K562 (cell line): Measurements from ENCODE around the gene B3GALT4. TPM values are rescaled to one million over a fixed set of nuclear protein-coding genes. Genes with fewer than 3 reads are reported as not detected.

Experiments used
- ATAC-seq: fragments of 200-7000 bp; cut with Tn5 transposase; 3 replicates; pipeline ENCODE4 v1.9.1; 2020; ENCODE audit warnings: moderate library complexity
- BruUV-seq: library from RNA; stranded (reverse); fragments of 400-500 nt; replicated peaks from 2 replicates; lab custom pipeline; 2021; lab: Mats Ljungman, UMichigan
- CTCF ChIA-PET: fragments of 300-600 bp; formaldehyde crosslinking; extraction: SDS; loops from one replicate; lab custom pipeline; 2021; ENCODE audit warnings: low intra/inter-chr PET ratio; lab: Yijun Ruan, JAX
- POLR2A ChIA-PET: fragments of 300-600, 350-650 bp; sonication (Branson Sonifier 250); formaldehyde crosslinking; extraction: SDS; loops from one replicate; lab custom pipeline; 2021; ENCODE audit warnings: antibody characterized with exemption, inconsistent platforms; lab: Yijun Ruan, JAX
- DNase-seq, 4 experiments: peaks; one replicate each; pipeline versions ENCODE4 v3.0.0 to v3.0.0-alpha.2; 2011 to 2018; ENCODE audit warnings: low spot score in 3 of 4, mixed read lengths in 3 of 4; ENCODE audit errors: extremely low read depth in 1 of 4
- FAIRE-seq: peaks from 2 replicates; lab custom pipeline; 2011; peaks lifted over from hg19 to GRCh38; lab: Jason Lieb, UNC
- H2AFZ ChIP-seq: 2 replicates; pipeline ENCODE4 v1.6.0; 2011; ENCODE audit warnings: low read depth, low read length, control low read depth, inconsistent platforms
- H3K27ac ChIP-seq: fragments of 200-600 bp; 3 replicates; pipeline ENCODE4 v1.8.0; 2011; ENCODE audit warnings: low read depth, mild to moderate bottlenecking, control low read depth, inconsistent platforms, low read length, moderate library complexity, mixed read lengths; ENCODE audit errors: extremely low read depth
- H3K27me3 ChIP-seq, 2 experiments: fragments of 300-600 bp in 1 of 2; 2 replicates in 1 of 2; 3 replicates in 1 of 2; pipeline versions ENCODE4 v1.6.0 to v1.8.0; 2011; ENCODE audit warnings: inconsistent platforms in 2 of 2, low read length in 2 of 2, mild to moderate bottlenecking in 1 of 2, mixed read lengths in 1 of 2, moderate library complexity in 1 of 2; ENCODE audit not compliant: control insufficient read depth in 2 of 2, insufficient read depth in 2 of 2
- H3K36me3 ChIP-seq: fragments of 300-600 bp; 3 replicates; pipeline ENCODE4 v1.8.0; 2011; ENCODE audit warnings: mild to moderate bottlenecking, low read length, inconsistent platforms; ENCODE audit not compliant: control insufficient read depth, insufficient read depth
- H3K4me1 ChIP-seq, 2 experiments: fragments of 200-600 bp in 1 of 2; replicated peaks in 1 of 2; 2 replicates in 1 of 2; 3 replicates in 1 of 2; pipeline versions ENCODE4 v1.5.1 to v1.8.0; 2011; ENCODE audit warnings: inconsistent platforms in 2 of 2, low read length in 2 of 2, mild to moderate bottlenecking in 1 of 2, mixed read lengths in 1 of 2, moderate library complexity in 1 of 2; ENCODE audit not compliant: control insufficient read depth in 2 of 2, insufficient read depth in 2 of 2
- H3K4me2 ChIP-seq: 2 replicates; pipeline ENCODE4 v1.6.1; 2011; ENCODE audit warnings: low read length, control low read depth, inconsistent platforms, mixed read lengths; ENCODE audit not compliant: insufficient read depth
- H3K4me3 ChIP-seq: fragments of 200-600 bp; sonication (generic), shearing (Covaris generic); 2 replicates; pipeline ENCODE4 v1.5.1; 2016; ENCODE audit warnings: control low read depth, inconsistent platforms
- H3K79me2 ChIP-seq: fragments of 200-600 bp; 3 replicates; pipeline ENCODE4 v1.8.0; 2011; ENCODE audit warnings: low read length, inconsistent platforms; ENCODE audit not compliant: control insufficient read depth, insufficient read depth
- H3K9ac ChIP-seq, 2 experiments: 2 replicates each; pipeline versions ENCODE4 v1.6.0 to v1.6.1; 2011; ENCODE audit warnings: low read depth in 2 of 2, low read length in 2 of 2, control low read depth in 1 of 2, inconsistent platforms in 1 of 2, mild to moderate bottlenecking in 1 of 2, mixed read lengths in 1 of 2; ENCODE audit not compliant: insufficient read depth in 1 of 2
- H3K9me1 ChIP-seq: one replicate; pipeline ENCODE4 v1.6.0; 2011; ENCODE audit warnings: inconsistent platforms, mild to moderate bottlenecking, low read length, moderate library complexity; ENCODE audit not compliant: control insufficient read depth, insufficient read depth
- H3K9me3 ChIP-seq: replicated peaks from 2 replicates; pipeline ENCODE4 v1.5.1; 2011; ENCODE audit warnings: low read depth, low read length, inconsistent platforms; ENCODE audit not compliant: control insufficient read depth, insufficient read depth
- H4K20me1 ChIP-seq: replicated peaks from 2 replicates; pipeline ENCODE4 v1.6.1; 2011; ENCODE audit warnings: low read length, inconsistent platforms, mixed read lengths; ENCODE audit not compliant: control insufficient read depth, insufficient read depth
- EHMT2 ChIP-seq: fragments of 450-650 bp; IDR thresholded peaks from 2 replicates; pipeline ENCODE4 v1.6.1; 2018; ENCODE audit warnings: antibody characterized with exemption
- HDAC8 ChIP-seq: fragments of 450-650 bp; IDR thresholded peaks from 2 replicates; pipeline ENCODE4 v1.6.1; 2016; ENCODE audit warnings: mild to moderate bottlenecking, missing genetic modification characterization, moderate library complexity, missing compliant biosample characterization
- RHOXF2B ChIP-seq: fragments of 250-450 bp; sonication (Bioruptor Pico); conservative IDR thresholded peaks from 2 replicates; pipeline ENCODE4 v1.5.1; 2021
- XRCC3 ChIP-seq: fragments of 450-650 bp; IDR thresholded peaks from 2 replicates; pipeline ENCODE4 v1.6.1; 2017; ENCODE audit warnings: mild to moderate bottlenecking, moderate library complexity
- WGBS: fragments of 100-300 bp; shearing (Covaris generic); methylation state at CpG from one replicate; pipeline ENCODE4 v1.1.6; 2016; ENCODE audit warnings: low coverage, mixed read lengths; ENCODE audit not compliant: insufficient coverage; ENCODE audit errors: missing lambda C conversion rate; 5-methylcytosine and 5-hydroxymethylcytosine counted together
- in situ Hi-C: fragments of 300-500 bp; cut with MboI; formaldehyde crosslinking; loops from 4 replicates; pipeline ENCODE4 v1.15.0; 2018; ENCODE audit warnings: inconsistent platforms, mixed read lengths
- intact Hi-C: fragments of 100-400 bp; cut with micrococcal nuclease; formaldehyde crosslinking; loops from 2 replicates; pipeline ENCODE4 v1.14.2; 2022
- polyA plus RNA-seq, 8 experiments: library from polyadenylated mRNA; depleted of rRNA in 4 of 8; stranded (reverse) in 5 of 8; unstranded in 3 of 8; fragments of >200 nt; fragmentation: Nextera tagmentation in 2 of 8; fragmentation: Illumina TruSeq in 1 of 8; extraction: Ambion mirVana in 2 of 8; extraction: Trizol in 1 of 8; gene quantifications; 2 replicates each; pipeline versions ENCODE4 v1.2.1 to v1.2.3, GENCODE V29; 2011 to 2014; ENCODE audit warnings: inconsistent platforms in 1 of 8, missing spikeins in 1 of 8
- total RNA-seq, 7 experiments: library from RNA; depleted of rRNA in 6 of 7; stranded (reverse); fragments of >200 nt in 6 of 7; fragmentation: Illumina TruSeq in 2 of 7; extraction: Trizol in 2 of 7; gene quantifications; 2 replicates each; pipeline versions ENCODE4 v1.2.1 to v1.2.3, GENCODE V29; 2011 to 2021; ENCODE audit warnings: low replicate concordance in 1 of 7
- TF ChIP-seq, protein P1 (sequence below): fragments of 250-450 bp; sonication (Bioruptor Pico); IDR thresholded peaks from 2 replicates; pipeline ENCODE4 v1.5.0; 2020; ENCODE audit warnings: mild to moderate bottlenecking
- TF ChIP-seq, protein P2 (sequence below), 2 experiments: IDR thresholded peaks in 1 of 2; conservative IDR thresholded peaks in 1 of 2; 2 replicates each; pipeline ENCODE4 v1.6.1; 2016; ENCODE audit warnings: low read depth in 2 of 2, mild to moderate bottlenecking in 1 of 2, missing compliant biosample characterization in 1 of 2, missing genetic modification characterization in 1 of 2, moderate library complexity in 1 of 2

The B3GALT4 gene
- total and polyA plus RNA-seq, 9 of the 15 experiments (the other 6 are each of a cell fraction or from before 2014, with no cell fraction given), result 0.11 to 1.3 (median 0.53) TPM; not detected in 1

DNA sequence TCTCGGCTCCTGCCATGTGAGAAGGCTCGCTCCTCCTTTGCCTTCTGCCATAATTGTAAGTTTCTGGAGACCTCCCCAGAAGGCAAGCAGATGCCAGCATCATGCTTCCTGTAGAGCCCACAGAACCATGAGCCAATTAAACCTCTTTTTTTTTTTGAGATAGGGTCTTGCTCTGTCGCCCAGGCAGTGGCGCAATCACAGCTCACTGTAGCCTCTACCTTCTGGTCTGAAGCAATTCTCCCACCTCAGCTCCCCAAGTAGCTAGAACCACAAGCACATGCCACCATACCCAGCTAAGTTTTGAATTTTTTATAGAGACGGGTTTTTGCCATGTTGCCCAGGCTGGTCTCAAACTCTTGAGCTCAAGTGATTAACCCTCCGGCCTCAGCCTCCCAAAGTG is 40.1 kb upstream of the B3GALT4 start (continued):
- no peak for TF ChIP-seq EHMT2

DNA sequence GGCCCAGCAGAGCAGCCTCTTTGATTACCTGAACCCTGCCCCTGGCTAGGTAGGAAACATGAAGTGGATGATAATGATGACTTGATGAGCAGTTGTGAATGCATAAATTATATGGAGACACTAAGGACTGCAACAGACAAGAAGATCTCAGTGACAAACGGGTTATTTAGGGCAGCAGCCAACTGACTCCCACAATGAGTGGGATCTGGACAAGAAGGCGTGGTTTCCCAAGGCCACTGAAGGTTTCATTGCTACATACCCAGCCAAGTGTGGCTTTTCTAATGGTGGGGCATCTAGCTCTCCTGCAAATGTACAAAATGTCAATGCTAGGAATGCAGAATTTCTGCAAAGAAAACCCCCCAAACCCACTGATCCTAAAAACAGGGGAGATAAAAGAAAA is 39.2 kb upstream of the B3GALT4 start:
- Histone ChIP-seq H3K4me1 (no peaks in the 10 kb centered on the region), H3K9me1 (no peaks in the 10 kb centered on the region), H3K79me2 (no peaks in the 10 kb centered on the region), H3K4me3 (no peak overlapping the region), H3K9me3 (no peaks in the 10 kb centered on the region), H3K27ac (no peak overlapping the region), H2AFZ (no peak overlapping the region), H3K4me2 (no peak overlapping the region), H3K9ac (no peak overlapping the region), H3K27me3 (peaks cover 57 to 72% of the 10 kb centered on the region in 2 experiments), H4K20me1 (0 out of 2 replicates have a peak, but pooled peaks cover 3% of the 10 kb centered on the region), H3K36me3 (no peaks in the 10 kb centered on the region)
- TF ChIP-seq XRCC3, result no peak
- no peak for TF ChIP-seq HDAC8
- no peak for TF ChIP-seq RHOXF2B (CRISPR knock-in tag)
- TF ChIP-seq, protein P1, sequence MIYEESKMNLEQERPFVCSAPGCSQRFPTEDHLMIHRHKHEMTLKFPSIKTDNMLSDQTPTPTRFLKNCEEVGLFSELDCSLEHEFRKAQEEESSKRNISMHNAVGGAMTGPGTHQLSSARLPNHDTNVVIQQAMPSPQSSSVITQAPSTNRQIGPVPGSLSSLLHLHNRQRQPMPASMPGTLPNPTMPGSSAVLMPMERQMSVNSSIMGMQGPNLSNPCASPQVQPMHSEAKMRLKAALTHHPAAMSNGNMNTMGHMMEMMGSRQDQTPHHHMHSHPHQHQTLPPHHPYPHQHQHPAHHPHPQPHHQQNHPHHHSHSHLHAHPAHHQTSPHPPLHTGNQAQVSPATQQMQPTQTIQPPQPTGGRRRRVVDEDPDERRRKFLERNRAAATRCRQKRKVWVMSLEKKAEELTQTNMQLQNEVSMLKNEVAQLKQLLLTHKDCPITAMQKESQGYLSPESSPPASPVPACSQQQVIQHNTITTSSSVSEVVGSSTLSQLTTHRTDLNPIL (CRISPR knock-in tag), result no peak
- TF ChIP-seq, protein P2, sequence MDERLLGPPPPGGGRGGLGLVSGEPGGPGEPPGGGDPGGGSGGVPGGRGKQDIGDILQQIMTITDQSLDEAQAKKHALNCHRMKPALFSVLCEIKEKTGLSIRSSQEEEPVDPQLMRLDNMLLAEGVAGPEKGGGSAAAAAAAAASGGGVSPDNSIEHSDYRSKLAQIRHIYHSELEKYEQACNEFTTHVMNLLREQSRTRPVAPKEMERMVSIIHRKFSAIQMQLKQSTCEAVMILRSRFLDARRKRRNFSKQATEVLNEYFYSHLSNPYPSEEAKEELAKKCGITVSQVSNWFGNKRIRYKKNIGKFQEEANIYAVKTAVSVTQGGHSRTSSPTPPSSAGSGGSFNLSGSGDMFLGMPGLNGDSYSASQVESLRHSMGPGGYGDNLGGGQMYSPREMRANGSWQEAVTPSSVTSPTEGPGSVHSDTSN (CRISPR knock-in tag; IDR thresholded peaks at IDR 0.05; ENCODE audit: low read depth), result no peak
- TF ChIP-seq, protein P2 (tag; conservative IDR thresholded peaks at IDR 0.05; ENCODE audit: low read depth), result 0 out of 2 replicates have a peak, but pooled peaks have one; percentile 20
- FAIRE-seq (no peak), DNase-seq (no peak), ATAC-seq (no peak)
- 0% methylated on average over 2 of the region's 2 CpGs for WGBS
- CTCF ChIA-PET, result no interaction called here
- BruUV-seq, result no TSS peak
- in situ Hi-C loops, result no loop called here
- POLR2A ChIA-PET, result interaction anchor here (0.6 to 7.1 kb wide), 3 partner anchors 11 to 1081 kb away, joined by 3 to 57 read pairs (median 3); partner anchors contain the start of genes RPS18 and VPS52
- intact Hi-C loops, result no loop called here
